ENCODE results near the gene ATRX. TPM values are rescaled to one million over a fixed set of nuclear protein-coding genes. Genes with fewer than 3 reads are reported as not detected.

The ATRX gene
- total and polyA plus RNA-seq, 2 of the 8 experiments (the other 6 are each of a cell fraction or from before 2014, with no cell fraction given) = 28.4 to 97.8 TPM

GRCh38 chrX:77597511-77597910 is 188.5 kb downstream of the ATRX start:
- H4K8ac ChIP-seq (ENCODE audit: extremely low read depth, insufficient read depth, low read length) = no peak overlapping the region
- FAIRE-seq = peak; percentile 36
- peaks cover 0 to 14% (median 3%) of the 10 kb centered on the region in 4 experiments; a peak in 2 of 8 replicates for H3K36me3 ChIP-seq (ENCODE audit: control insufficient read depth in 2 of 4, insufficient read depth in 4 of 4, low read length in 3 of 4)
- H3K14ac ChIP-seq (ENCODE audit: insufficient read length) = no peak overlapping the region
- H2BK12ac ChIP-seq (ENCODE audit: low read depth, low read length) = no peak overlapping the region
- H2BK20ac ChIP-seq (ENCODE audit: low read length) = no peak overlapping the region
- H3K4me2 ChIP-seq (ENCODE audit: insufficient read depth in 1 of 2, low read depth in 2 of 2, low read length in 2 of 2) = no peak overlapping the region
- no peak overlapping the region for H3K23ac ChIP-seq (ENCODE audit: insufficient read length)
- H3K9me3 ChIP-seq (ENCODE audit: insufficient read depth in 2 of 2, low read depth in 1 of 2, low read length in 1 of 2) = no peaks in the 10 kb centered on the region
- no peak overlapping the region for H3K4me3 ChIP-seq (ENCODE audit: extremely low read depth in 1 of 4, insufficient read depth in 2 of 4, low read depth in 3 of 4, low read length in 4 of 4)
- no peak for DNase-seq (ENCODE audit: low read depth in 1 of 2, low spot score in 2 of 2)
- H2AFZ ChIP-seq (ENCODE audit: low read length) = no peak overlapping the region
- no peak overlapping the region for H2BK15ac ChIP-seq (ENCODE audit: low read length)
- H2BK120ac ChIP-seq (replicated peaks; ENCODE audit: low read depth, low read length) = no peak overlapping the region
- no peak overlapping the region for H2BK5ac ChIP-seq (ENCODE audit: low read depth, low read length)
- no peak overlapping the region for H3K27ac ChIP-seq (ENCODE audit: low read depth, low read length)
- CTCF ChIA-PET (ENCODE audit: partially characterized antibody) = no interaction called here
- no peak overlapping the region for H4K5ac ChIP-seq (ENCODE audit: insufficient read length, low read depth, low read length)
- H3K23me2 ChIP-seq (ENCODE audit: low read depth, low read length) = no peaks in the 10 kb centered on the region
- no peaks in the 10 kb centered on the region for H4K20me1 ChIP-seq (replicated peaks in 1 of 2; ENCODE audit: control insufficient read depth in 1 of 2, insufficient read depth in 2 of 2, low read length in 2 of 2)
- no peak overlapping the region for H3K4ac ChIP-seq (replicated peaks; ENCODE audit: insufficient read length, low read depth, low read length)
- no peak overlapping the region for H3K9ac ChIP-seq (replicated peaks in 1 of 4; ENCODE audit: extremely low read depth in 1 of 4, low read depth in 3 of 4, low read length in 3 of 4)
- no peaks in the 10 kb centered on the region for H3K4me1 ChIP-seq (replicated peaks in 1 of 4; ENCODE audit: control insufficient read depth in 3 of 4, insufficient read depth in 4 of 4, low read length in 3 of 4)
- 100% methylated on average over 1 of the region's 1 CpG; no CpG with 5 or more reads in 1 of the 2 experiments for WGBS, 2 experiments (ENCODE audit: extremely low coverage in 1 of 2, insufficient coverage in 1 of 2, insufficient read length in 1 of 2, insufficient replicate concordance in 2 of 2, low coverage in 1 of 2, low lambda C conversion rate in 2 of 2, missing lambda C conversion rate in 1 of 2)
- no peaks in the 10 kb centered on the region for H3K79me1 ChIP-seq (ENCODE audit: low read depth, low read length)
- H4K91ac ChIP-seq (replicated peaks; ENCODE audit: insufficient read length, low read length) = no peak overlapping the region
- POLR2A ChIA-PET (ENCODE audit: partially characterized antibody) = no interaction called here
- H2AK5ac ChIP-seq (ENCODE audit: low read depth, low read length) = no peak overlapping the region
- H3K79me2 ChIP-seq (ENCODE audit: control insufficient read depth in 1 of 2, insufficient read depth in 2 of 2, low read length in 2 of 2) = no peaks in the 10 kb centered on the region
- H3K18ac ChIP-seq (ENCODE audit: extremely low read depth, low read length) = no peak overlapping the region
- no peak overlapping the region for H3K56ac ChIP-seq (replicated peaks; ENCODE audit: insufficient read length, low read depth, low read length)
- H3K27me3 ChIP-seq (replicated peaks in 1 of 4; ENCODE audit: control insufficient read depth in 3 of 4, extremely low read depth in 1 of 4, insufficient read depth in 3 of 4, low read length in 3 of 4) = no peaks in the 10 kb centered on the region
- no peak for TF ChIP-seq POLR2A (IDR thresholded peaks at IDR 0.05; ENCODE audit: control extremely low read depth in 1 of 2, low read depth in 2 of 2, low read length in 2 of 2)
- TF ChIP-seq TAF1 (IDR thresholded peaks at IDR 0.05; ENCODE audit: low read depth, low read length) = no peak
- no peak for TF ChIP-seq E2F6 (IDR thresholded peaks at IDR 0.05)
- no peak for TF ChIP-seq HDAC6 (IDR thresholded peaks at IDR 0.05; ENCODE audit: low read depth, low read length)
- TF ChIP-seq CBX8 (IDR thresholded peaks at IDR 0.05; ENCODE audit: borderline replicate concordance, low read depth, low read length) = no peak
- no peak for TF ChIP-seq CTCF (IDR thresholded peaks at IDR 0.05; ENCODE audit: control extremely low read depth in 1 of 3, insufficient read depth in 1 of 3, low read depth in 1 of 3, low read length in 3 of 3)
- no peak for TF ChIP-seq TEAD4 (IDR thresholded peaks at IDR 0.05; ENCODE audit: low read depth, low read length)
- TF ChIP-seq SAP30 (IDR thresholded peaks at IDR 0.05; ENCODE audit: insufficient read depth, insufficient replicate concordance, low read length) = no peak
- no peak for TF ChIP-seq TCF12 (IDR thresholded peaks at IDR 0.05; ENCODE audit: low read depth, low read length)
- no peak for TF ChIP-seq SIX5 (IDR thresholded peaks at IDR 0.05; ENCODE audit: low read depth, low read length)
- TF ChIP-seq TAF7 (optimal IDR thresholded peaks at IDR 0.05; ENCODE audit: borderline replicate concordance, low read depth, low read length) = no peak
- no peak for TF ChIP-seq CEBPB (IDR thresholded peaks at IDR 0.05; ENCODE audit: low read depth, low read length)

All from H1 (cell line).